ENCODE results near the gene CASP7.
"Not testable (repeated sequence)": the region's sequence is repeated elsewhere in the genome, so short reads cannot be mapped to it uniquely, and the experiment has no call there.

The CASP7 gene

DNA sequence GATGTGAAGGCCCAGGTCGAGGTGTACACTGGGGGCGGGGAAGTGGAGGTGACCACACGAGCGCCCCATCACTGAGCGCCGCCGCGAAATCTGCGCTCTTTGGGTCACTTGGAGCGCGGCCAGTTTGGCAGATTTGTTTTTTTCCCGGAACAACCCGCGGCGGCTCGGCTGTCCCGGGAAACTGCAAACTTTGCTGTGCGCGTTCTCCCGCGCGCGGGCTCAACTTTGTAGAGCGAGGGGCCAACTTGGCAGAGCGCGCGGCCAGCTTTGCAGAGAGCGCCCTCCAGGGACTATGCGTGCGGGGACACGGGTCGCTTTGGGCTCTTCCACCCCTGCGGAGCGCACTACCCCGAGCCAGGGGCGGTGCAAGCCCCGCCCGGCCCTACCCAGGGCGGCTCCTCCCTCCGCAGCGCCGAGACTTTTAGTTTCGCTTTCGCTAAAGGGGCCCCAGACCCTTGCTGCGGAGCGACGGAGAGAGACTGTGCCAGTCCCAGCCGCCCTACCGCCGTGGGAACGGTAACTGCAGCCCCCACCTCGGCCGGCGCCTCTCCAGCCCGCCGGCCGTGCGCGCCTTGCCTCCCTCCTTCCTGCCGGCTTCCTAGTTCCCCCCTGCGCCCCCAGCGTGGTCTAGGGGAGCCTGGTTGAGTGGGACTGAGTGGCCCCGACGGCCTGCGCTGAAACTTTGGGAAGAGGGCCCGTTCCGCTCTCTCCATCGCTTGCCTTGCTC, at the start of gene CASP7:
Gene CASP7, plus strand, starts transcription at position 450 of the 727 bp plus-strand sequence. CDS start 17,582 bp downstream, outside the sequence.
- peak; percentile 10 for DNase-seq

DNA sequence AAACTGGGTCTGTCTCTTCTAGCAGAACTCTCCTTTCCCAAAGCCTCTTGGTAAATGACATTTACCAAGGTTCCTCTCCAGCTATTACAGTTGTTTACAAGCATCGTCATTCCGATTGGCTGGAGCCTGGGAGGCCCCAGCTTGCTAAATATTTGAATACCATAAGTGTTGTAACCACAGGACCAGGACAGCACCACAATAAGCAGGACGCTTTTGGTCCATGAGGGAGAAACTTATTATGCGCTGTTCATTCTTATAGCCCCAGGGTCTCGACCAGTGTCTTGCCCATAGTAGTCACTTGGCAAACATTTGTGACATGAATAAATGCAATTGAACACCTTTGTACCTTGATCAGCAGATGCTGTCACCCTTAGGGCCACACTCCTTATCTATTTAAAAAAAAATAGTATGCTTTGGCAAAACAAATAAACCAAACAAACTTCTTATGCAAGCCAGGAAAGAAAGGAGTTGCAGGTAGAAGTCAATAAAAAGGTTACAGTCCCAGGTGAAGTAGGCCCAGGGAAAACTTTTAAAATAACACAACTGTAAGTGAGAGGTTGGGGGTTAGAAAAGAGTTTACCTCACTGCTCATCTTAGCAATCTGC, 48.7 kb upstream of the CASP7 start:
- DNase-seq, result no peak

DNA sequence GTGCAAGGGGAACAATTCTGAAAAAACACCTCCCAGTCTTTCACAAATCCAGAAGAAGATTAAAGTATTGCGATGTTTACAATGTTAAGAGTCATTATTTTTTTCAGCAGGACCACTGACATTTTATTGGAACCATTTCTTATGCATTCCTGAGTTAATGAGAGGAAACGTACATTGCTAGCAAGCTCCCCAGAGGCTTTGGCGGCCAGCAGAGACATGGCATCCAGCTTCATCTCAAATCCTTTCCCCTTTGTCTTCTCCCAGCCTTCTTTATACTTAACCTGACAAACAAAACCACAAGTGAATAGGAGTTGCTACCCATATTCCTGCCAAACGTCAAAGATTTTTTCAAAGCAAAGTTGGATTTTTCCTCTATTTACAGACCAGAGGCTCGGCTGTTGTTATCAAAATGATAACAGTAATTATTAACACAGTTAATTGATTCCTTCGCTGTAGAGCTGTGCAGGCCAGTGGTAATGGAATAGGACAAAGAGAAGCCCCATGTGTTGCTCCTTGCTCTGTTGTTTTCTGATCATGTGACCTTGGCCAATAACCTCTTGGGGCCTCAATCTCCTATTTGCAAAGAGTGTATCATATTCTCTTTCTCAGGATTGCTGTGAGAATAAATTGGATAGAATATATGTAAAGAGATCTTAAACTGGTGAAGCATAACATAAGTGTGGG, 47.9 kb upstream of the CASP7 start:
- DNase-seq, result no peak

DNA sequence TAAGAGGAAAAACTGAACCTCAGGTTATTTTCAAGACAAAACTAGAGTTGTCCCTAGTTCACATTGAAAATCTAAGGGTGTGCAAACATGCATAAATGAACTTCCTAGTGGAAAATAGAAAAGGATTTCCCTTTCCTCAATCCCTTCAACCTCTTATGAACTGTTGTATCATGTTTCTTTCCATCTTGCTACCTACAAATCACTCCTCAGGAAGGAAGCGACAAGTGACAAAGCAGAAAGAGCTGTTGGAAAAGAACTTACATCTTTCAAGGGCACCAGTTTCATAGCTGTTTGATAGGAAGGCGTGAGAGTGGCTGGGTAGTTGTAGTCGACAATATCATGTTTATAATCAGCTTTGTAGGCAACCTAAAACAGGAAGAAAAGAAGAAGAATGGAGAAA, 39.7 kb upstream of the CASP7 start:
- DNase-seq, result no peak

DNA sequence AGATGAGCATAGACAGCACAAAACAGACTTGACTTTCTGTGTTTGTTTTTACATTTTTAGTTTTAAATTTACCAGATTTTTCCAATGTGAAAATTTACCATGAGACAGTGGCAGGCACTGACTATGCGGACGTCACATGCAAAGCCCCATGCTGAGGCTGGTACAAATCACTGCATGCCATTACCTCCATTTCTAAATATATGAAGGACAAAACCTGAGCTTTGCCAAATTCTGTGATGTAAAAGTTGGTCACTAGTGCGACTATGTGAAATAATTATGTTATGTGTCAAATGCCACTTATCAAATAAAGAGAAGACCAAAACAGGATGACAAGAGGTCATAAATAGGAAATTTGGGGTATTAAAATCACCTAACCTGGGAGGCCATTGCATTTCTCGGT, 38.0 kb upstream of the CASP7 start:
- DNase-seq, result no peak

DNA sequence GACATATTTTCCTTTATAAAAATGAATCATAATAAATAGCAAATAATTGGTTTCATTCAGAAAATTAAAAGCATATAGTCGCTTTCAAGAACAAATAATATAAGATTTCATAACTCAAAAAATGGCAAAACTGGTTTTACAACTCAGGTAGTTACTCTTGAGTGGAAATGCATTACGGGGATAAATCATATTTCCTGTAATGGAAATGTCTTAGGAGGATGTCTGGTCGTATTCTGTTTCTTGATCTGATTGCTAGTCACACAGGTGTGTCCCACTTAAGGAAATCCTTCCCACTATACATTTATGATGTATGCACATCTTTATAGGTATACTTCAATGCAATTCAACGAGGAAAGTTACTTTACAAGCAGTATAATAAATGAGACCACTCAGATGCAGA, 36.5 kb upstream of the CASP7 start:
- no peak for DNase-seq

DNA sequence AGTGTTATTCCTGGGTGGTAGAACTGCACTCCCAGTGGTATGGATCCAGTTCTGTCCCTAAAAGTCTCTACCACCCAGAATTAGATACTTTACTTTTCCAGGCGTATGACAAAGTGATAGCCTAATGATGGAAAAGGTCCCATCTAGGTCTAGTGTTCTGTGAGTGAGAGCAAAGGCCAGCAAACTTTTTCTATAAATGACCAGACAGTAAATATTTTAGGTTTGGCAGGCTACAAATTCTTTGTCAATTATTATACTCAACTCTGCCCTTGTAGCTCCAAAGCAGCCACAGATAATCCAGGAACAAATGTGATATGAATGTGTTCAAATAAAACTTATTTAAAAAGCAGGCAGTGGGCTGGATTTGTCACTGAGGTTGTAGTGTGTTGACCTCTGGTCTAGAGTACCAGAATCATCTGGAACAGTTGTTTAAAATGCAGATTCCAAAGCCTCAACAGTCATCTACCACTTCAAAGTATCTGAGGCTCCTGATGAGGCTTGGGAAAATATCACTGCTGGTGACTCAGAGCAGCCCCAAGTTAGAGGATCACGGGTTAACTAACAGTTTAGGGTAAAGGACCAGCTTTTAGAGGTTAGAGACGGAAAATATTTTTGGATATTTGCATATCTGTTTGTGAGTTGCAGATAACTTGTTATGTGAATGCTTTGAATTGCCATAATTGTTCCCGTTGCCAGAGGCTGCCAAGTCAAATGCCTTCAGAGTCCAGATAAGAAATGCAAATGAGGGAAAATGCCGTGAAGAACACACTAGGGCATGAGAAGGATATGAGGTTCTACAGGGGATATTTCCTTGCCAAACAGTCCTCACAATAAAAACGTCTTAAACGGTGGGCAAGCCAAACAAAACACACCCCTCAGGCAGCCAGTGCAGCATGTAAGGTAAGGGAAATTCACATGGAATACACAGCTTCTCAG, 35.3 kb upstream of the CASP7 start:
- no peak for DNase-seq

DNA sequence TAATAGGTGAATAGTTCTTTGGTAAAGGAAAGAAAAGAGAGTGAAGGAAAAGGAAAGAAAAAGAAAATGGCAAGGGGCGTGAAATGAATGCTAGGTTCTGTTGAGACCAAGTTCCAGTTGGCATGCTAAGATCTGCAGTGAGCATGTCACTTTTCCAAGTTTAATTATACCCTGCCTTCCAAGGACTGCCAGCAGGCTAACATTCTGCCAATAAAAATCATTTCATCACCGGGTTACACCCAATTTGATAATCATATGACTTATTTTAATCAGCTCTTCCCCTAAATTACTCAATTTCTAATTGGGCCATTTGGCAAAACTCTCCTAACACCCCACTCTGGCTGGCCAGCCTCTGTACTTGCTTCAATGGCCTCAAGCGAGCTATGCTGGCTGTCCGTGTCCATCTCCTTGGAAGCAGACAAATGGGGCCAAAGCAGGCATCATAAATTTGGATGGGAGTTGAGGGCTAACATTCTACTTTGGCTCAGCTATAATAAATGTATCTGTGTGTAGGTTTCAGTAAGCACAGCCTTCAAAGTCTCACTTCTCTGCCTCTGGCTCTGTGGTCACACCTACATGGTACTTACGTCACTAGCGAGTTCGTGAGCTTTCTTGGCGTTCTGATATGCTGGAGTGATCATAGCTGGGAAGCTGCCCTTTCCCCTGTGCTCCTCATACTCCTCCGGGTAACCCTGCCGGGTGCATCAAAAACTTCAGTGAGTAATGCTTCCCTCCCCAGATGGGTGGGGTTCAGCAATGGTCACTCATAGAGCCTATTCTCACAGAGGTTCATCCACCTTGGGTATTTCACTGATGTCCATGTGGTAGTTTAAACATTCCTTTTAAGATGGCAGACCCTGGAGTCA, 33.1 kb upstream of the CASP7 start:
- no peak for DNase-seq

DNA sequence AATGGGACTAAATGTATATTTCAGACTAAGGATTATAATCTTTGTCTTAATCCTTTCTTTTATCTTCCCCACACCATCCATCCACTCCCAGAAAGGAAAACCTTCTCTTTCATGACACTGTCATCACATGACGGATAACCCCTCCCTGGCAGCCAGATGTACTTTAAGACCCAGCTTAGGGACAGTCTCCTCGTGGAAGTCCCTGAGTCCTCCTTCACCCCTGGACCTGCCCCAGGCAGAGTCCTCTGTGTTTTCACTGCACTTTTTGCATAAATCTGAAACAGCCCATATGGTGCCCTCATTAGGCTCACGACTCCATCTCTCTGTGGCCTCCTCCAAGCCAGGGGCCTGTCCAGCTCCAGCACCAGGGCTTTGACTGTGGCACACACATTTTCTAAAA, 31.9 kb upstream of the CASP7 start:
- no peak for DNase-seq

DNA sequence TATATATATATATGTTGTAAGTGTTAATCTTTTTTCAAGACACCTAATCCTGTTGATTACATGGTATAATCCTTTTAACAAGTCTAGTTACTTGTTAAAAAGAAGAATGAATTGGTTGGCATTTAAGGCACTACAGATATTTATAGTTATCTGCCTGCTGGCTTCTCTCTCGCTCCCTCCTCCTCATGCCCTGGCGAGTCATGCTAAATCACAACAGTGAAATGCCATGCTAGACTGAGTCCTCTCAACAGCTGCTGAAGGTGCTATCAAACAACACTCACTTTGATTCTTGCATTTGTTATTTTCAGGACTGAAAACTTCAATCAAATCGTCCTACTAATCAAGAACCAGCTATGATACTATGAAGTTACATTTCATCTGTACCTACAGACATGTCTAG, 31.2 kb upstream of the CASP7 start:
- DNase-seq, result no peak

DNA sequence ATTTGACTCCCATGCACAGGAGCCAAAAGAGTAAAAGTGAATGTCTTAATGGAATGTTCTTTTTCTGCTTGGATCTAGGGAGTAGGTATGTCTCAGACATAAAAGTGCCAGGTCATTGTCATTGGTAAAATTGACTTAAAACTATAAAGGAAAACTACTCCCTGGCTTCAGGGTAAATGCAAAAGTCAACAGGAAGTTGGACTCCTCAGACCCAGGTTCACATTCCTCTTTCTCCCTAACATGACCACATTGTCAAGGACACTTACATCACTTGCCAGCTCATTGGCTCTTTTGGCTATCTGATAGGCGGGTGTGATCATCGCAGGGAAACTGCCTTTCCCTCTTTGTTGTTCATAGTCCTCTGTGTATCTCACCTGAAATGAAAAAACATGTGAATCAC, 29.5 kb upstream of the CASP7 start:
- DNase-seq, result no peak

DNA sequence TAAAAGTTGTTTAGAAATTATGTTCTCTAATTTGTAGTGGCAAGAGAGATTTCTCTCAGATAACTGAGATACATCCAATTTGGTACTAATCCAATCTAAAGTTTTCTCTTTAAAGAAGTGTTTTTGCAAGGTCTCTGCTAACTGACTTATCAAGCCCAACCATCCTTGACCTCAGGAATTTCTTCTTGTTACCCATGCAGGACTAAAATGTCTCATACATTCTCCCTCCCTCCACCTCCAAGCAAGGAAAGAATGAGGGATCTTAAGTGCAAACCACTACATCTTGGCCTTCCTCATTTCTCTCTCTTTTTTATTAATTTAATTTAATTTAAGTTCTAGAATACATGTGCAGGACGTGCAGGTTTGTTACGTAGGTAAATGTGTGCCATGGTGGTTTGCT, 28.7 kb upstream of the CASP7 start:
- DNase-seq, result no peak

DNA sequence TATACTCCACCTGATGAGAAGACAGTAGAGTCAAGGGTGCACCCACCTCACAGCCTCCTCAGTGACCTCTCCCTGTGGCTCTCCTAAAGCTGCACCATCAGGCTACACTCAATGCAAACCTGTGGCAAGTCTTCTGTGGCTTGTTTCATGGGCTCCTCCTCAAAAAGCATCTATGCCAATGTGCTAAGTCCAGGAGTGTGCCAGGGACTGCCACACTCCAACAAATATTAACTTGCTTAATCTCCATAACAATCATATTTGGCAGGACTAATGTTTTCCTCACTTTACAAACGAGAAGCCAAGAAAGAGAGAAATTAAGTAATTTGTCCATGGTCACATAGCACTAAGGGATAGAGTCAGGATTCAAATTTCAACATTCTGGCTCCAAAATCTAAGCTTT, 27.8 kb upstream of the CASP7 start:
- no peak for DNase-seq

DNA sequence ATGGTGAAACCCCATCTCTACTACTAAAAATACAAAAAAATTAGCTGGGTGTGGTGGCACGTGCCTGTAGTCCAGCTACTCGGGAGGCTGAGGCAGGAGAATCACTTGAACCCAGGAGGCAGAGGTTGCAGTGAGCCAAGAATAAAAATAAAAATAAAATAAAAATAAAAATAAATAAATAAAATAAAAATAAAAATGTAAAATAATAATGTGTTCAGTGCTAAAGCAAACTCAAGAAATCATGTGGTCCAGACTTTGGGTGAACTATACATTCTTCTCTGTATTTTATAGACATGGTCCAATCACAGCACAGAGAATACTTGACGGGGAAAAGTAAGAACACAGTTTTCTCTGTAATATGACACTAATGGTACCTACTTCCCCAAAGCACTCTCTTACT, 27.3 kb upstream of the CASP7 start:
- not testable (repeated sequence) for DNase-seq

DNA sequence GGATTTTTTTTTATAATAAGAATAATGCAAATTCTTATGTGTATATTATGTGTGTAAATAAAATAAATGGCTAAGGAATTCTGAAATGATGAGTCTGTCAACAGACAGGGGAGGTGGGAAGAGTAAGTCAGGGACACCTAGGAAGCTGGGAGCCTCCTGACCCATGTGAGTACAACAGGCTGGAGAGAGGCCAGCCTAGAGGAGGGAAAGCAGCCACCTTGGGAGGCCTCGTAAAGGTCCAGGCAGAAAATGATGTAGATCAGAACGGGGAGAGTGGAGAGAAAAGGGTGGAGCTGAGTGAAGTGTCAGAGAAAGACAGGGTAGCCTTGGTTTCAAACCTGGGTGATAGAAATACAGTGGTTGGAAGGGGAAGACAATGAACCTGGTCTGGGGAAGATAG, 22.8 kb upstream of the CASP7 start:
- DNase-seq, result no peak

DNA sequence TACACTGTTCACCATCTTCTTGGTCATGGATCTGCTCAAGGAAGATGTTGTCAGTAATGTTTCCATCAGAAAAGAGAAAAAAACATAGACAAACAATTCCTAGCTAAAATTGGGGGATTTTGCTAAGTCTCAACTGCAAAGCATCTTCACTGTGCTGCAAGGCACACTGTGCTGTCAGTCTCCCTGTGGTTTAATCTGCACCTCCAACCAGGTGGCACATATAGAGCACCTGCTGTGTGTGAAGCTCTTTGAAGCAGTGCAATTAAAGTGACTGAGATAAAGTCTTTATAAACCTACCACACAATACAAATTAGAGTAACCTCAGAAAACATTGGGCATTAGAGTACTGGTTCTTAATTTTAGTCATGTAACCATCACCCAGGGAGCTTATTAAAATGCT, 22.2 kb upstream of the CASP7 start:
- no peak for DNase-seq

DNA sequence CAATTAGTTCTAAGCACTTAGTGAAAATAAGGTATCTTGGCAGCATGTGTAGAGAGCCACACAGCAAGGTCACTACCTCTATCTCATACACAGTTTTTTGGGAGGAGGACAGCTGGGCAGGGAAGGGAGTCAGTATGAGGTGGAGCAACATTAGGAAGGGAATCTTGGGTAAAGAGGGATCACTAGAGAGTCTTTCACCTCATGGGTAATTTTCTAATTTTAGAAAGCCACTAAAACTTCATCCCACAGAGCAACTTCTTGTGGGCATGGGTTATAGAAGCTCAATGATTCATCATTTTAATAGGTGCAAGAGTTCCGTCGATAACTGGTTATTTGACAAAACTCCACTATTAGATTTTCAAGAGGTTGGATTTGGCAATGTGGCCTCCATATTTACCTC, 18.4 kb upstream of the CASP7 start:
- DNase-seq, result no peak

DNA sequence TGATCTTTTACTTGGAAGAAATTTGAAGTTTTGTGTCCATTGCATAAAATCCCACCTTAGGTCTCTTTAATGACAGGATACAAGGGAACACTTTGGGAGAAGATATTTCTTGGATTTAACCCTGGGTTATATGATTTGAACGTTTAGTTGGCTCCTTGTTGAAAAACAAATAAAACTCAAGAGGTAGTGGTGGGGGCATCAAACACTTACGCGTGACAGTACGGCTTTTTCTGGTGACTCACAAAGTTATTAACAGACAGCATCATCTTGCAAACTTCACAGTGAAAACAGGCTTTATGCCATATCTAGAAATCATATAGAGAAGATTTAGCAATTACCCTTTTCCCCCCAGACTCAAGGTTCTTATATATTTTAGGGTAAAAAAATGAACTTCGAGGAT, 16.6 kb upstream of the CASP7 start:
- DNase-seq, result no peak

DNA sequence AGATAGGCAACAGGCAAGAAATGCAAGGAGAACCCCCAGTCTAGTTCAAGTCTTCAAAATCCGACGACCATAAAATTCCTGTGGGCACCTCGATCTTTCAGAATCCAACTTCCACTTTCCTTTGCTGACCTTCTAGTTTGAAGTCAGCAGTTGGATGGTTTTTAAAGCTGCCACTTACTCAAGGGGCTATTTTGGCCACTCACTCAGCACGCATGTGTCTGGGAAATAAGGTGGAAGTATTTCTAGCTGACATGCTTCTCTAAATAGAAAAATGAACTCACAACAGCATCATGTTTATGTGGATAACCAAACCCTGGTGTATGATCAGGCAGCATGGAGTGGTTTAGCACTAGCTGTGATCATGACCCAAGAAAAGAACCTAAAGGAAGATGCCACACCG, 15.8 kb upstream of the CASP7 start, which contains the start of gene NRAP:
Gene NRAP, minus strand, starts transcription at position 134 of the 400 bp plus-strand sequence. CDS start 159 bp downstream, outside the sequence.
- no peak for DNase-seq

DNA sequence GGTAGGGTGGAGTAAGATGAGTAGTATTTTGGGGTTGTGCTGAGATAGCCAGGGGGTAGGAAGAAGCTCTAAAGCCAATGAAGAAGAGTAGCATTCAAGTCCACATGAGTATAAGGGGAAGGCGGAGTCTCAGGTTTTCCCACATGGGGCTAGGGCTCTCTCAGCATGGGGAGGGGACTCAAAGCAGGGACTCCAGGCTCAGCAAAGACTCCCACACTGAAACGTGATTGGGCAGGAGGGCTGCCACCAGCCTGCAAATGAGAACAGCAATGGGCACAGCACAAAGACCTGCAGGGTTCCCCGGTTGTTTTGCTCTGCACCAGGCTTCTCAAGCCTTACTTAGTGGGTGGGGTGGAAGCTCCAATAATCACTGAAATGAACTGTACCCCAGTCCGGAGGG, 14.4 kb upstream of the CASP7 start:
- DNase-seq, result no peak

DNA sequence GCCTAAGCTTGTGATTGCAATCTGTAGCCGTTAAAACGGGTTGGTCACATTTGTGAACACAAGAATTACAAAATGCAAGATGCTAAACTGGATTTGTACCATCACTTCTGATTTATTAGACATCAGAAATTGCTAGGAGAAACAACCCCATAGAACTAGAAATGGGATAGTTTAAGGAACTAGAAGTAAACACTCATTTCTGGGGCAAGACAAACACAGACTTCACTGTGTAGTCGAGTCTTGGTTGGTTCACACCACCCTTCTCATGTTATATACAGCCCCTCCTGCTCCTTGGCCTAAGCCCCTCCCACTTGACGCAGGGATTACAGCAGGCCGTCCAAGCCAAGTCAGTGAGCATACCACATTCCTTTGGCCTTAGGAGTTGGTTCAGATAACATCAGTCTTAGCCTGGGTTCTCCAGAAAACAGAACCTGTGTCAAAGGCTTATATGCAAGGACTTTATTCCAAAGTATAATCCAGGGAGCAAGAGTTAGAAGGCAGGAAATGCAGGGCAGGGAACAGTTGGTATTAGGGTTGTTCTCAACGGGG, 13.8 kb upstream of the CASP7 start:
- no peak for DNase-seq
